BE2C (cell line): ENCODE results near the gene TRAF1.

Source experiments
- DNase-seq: peaks from one replicate; pipeline ENCODE4 v3.0.0-alpha.2; 2020
- H3K27me3 ChIP-seq: fragments of 250-450 bp; sonication (Bioruptor Pico); 2 replicates; pipeline ENCODE4 v1.5.1; 2020; ENCODE audit warnings: mild to moderate bottlenecking
- H3K36me3 ChIP-seq: fragments of 250-450 bp; sonication (Bioruptor Pico); 2 replicates; pipeline ENCODE4 v1.5.1; 2020; ENCODE audit warnings: mild to moderate bottlenecking
- H3K4me1 ChIP-seq: fragments of 250-450 bp; sonication (Bioruptor Pico); 2 replicates; pipeline ENCODE4 v1.5.1; 2020
- H3K4me3 ChIP-seq: 2 replicates; pipeline ENCODE4 v1.5.1; 2011; ENCODE audit warnings: low read depth, low read length
- H3K9me3 ChIP-seq: fragments of 250-450 bp; sonication (Bioruptor Pico); 2 replicates; pipeline ENCODE4 v1.5.1; 2020
- TF ChIP-seq, protein P1 (sequence below): IDR thresholded peaks from 2 replicates; pipeline ENCODE4 v1.5.1; 2012; ENCODE audit warnings: mild to moderate bottlenecking, low read depth, low read length

The TRAF1 gene

DNA sequence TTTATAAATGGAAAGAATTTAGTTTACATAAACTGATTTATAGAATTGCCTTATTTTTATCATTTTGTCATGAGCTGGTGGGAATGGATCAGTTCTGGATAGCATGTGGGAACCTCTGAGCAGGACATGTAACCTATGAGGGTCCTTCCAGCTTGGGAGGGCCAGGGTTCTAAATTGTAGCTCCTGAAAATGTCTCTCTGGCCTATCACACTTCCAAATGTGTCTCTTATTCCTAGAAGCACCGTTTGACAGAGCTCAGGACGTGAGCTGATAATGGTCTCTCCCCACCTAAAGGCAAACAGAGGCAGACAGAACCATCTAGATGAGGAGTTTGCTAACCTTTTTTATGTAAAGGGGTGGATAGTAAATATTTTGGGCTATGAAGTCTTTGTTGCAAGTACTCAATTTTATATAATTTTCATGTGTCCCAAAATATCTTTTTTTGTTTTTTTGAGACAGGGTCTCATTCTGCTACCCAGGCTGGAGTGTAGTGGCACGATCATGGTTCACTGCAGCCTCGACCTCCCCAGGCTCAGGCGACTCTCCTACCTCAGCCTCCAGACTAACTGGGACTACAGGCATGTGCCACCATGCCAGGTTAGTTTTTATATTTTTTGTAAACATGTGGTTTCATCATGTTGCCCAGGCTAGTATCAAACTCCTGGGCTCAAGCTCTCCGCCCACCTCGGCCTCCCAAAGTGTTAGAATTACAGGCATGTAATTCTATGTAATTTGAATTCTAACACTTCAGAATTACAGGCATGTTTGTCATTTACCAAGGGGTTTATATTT lies 4.0 kb downstream of the TRAF1 start:
- no peak for DNase-seq
- Histone ChIP-seq H3K36me3 (no peaks in the 10 kb centered on the region), H3K27me3 (no peaks in the 10 kb centered on the region), H3K4me1 (peaks cover 20% of the 10 kb centered on the region), H3K4me3 (no peak overlapping the region), H3K9me3 (no peaks in the 10 kb centered on the region)
- TF ChIP-seq, protein P1, sequence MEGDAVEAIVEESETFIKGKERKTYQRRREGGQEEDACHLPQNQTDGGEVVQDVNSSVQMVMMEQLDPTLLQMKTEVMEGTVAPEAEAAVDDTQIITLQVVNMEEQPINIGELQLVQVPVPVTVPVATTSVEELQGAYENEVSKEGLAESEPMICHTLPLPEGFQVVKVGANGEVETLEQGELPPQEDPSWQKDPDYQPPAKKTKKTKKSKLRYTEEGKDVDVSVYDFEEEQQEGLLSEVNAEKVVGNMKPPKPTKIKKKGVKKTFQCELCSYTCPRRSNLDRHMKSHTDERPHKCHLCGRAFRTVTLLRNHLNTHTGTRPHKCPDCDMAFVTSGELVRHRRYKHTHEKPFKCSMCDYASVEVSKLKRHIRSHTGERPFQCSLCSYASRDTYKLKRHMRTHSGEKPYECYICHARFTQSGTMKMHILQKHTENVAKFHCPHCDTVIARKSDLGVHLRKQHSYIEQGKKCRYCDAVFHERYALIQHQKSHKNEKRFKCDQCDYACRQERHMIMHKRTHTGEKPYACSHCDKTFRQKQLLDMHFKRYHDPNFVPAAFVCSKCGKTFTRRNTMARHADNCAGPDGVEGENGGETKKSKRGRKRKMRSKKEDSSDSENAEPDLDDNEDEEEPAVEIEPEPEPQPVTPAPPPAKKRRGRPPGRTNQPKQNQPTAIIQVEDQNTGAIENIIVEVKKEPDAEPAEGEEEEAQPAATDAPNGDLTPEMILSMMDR: no peak

- H3K9me3 ChIP-seq: no peaks in the 10 kb centered on the region
- peaks cover 23% of the 10 kb centered on the region for H3K4me1 ChIP-seq
- H3K27me3 ChIP-seq: no peaks in the 10 kb centered on the region
- DNase-seq: peak; percentile 53
- H3K4me3 ChIP-seq: no peak overlapping the region
- TF ChIP-seq, protein P1: peak; percentile 35; the same call in 1 of the 2 replicates
- H3K36me3 ChIP-seq: no peaks in the 10 kb centered on the region
Measured at GRCh38 chr9:120921661-120922181, 4.9 kb downstream of the TRAF1 start.

- no peaks in the 10 kb centered on the region for H3K9me3 ChIP-seq
- H3K27me3 ChIP-seq: no peaks in the 10 kb centered on the region
- peaks cover 29% of the 10 kb centered on the region for H3K4me1 ChIP-seq
- no peak for DNase-seq
- TF ChIP-seq, protein P1: no peak
- no peaks in the 10 kb centered on the region for H3K36me3 ChIP-seq
- no peak overlapping the region for H3K4me3 ChIP-seq
Measured at GRCh38 chr9:120920806-120921178, 5.8 kb downstream of the TRAF1 start.

DNA sequence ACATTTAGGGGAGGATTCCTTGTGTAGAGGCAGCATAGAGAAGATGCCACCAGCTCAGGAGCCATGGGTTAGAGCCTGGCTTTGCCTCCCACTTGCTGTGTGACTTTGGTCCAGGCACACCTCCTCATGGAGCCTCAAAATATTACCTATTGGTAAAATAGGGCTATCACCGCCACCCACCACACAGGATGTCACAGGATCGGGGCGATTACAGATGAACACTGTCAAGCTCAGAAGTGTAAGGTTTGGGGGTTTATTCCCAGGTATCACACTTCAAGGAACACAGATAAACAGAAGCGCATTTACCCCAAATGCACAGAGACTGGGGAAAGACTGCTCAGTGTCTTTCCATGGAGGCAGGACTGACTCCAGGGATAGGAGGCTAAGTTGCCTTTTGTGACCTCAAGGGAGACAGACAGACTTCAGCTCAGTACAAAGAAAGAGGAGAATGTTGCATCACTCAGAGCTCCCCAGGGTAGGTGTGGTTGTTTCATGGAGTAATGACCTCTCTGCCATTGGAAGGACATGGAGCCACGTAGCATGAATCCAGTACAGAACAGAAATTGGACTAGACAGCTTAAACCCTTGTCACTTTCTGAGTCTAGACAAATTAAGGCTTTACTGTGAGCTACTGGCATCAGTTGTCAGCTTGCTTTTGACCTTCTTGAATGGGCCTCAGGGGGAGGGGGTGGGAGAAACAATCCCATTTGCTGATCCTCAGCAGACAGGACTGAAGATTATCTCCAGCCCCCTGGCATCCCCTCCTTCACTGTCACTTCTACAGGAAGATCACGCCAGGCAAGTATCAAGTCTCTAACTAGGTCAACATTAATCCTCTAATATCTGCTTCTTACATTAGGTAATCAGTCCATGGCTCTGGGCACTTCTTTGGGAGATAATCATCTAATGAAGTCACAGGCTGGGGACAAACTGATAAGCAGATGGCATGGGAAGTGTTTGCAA lies 6.5 kb downstream of the TRAF1 start:
- Histone ChIP-seq H3K4me1 (peaks cover 30% of the 10 kb centered on the region), H3K4me3 (no peak overlapping the region), H3K9me3 (no peaks in the 10 kb centered on the region), H3K36me3 (no peaks in the 10 kb centered on the region), H3K27me3 (no peaks in the 10 kb centered on the region)
- no peak for DNase-seq
- TF ChIP-seq, protein P1: no peak

GRCh38 chr9:120918931-120919842 lies 7.4 kb downstream of the TRAF1 start:
- DNase-seq: no peak
- no peaks in the 10 kb centered on the region for H3K36me3 ChIP-seq
- TF ChIP-seq, protein P1: no peak
- no peaks in the 10 kb centered on the region for H3K27me3 ChIP-seq
- no peaks in the 10 kb centered on the region for H3K9me3 ChIP-seq
- peaks cover 30% of the 10 kb centered on the region for H3K4me1 ChIP-seq
- H3K4me3 ChIP-seq: no peak overlapping the region
